Hippocampal formation (tissue), 2 donors: ENCODE data around the gene GNAZ.

Source experiments
- DNase-seq, 2 donors: peaks; one replicate each; lab custom pipeline; 2025; lab: John Stamatoyannopoulos, UW

GNAZ gene

GRCh38 chr22:23064381-23065068 lies 5.8 kb upstream of the GNAZ start:
- no peak for DNase-seq

- DNase-seq = no peak
Observed at GRCh38 chr22:23065069-23065451, 5.3 kb upstream of the GNAZ start.

DNA sequence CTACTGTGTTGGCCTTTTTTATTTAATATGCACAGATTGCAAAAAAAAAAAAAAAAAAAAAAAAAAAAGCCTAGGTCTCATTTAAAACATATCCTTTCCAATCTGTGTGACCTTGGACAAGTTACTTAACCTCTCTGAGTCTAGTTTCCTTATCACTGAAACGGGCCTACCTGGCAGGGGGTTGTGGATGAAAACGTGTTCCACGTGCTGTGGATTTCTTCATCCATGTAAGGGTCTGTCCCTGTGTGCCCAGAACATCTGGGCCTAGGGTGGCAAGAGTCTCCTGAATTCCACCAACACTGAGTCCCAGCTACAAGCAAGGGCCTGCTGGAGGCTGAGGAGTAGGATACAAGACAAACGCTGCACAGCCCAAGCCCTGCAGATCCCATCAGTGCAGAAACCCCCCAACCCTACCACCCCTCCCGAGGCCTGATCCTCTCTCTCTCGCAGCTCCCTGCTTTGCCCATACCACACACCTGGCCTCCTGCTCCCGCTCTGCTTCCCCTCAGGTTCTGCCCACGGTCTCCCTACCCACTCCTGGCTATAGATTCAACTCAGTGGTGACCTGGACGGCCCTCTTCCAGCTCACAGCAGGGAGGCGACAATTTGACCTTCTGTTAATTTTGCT lies 4.7 kb upstream of the GNAZ start:
- no peak for DNase-seq

GRCh38 chr22:23066200-23067022 lies 3.9 kb upstream of the GNAZ start:
- DNase-seq = no peak

- no peak for DNase-seq
Observed at GRCh38 chr22:23067023-23067650, 3.2 kb upstream of the GNAZ start.

DNA sequence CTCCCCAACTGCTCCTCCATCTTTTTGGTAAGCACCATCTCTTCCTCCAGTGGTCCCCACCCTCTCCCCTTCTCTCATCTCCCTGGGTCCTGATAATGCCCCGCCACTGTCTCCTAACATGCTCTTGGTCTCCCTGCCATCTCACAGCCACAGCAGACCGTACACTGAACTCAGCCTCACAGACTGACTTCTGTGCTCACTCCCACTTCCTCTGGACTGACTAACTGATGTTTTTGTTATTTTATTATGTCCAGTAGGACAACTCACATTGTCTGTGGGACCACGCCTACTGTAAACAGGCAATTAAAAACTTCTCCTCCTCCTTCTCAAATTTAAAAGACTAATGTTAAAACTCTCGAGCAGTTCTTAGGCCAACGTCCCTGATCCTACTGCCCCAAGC lies 2.6 kb upstream of the GNAZ start:
- DNase-seq = no peak

DNA sequence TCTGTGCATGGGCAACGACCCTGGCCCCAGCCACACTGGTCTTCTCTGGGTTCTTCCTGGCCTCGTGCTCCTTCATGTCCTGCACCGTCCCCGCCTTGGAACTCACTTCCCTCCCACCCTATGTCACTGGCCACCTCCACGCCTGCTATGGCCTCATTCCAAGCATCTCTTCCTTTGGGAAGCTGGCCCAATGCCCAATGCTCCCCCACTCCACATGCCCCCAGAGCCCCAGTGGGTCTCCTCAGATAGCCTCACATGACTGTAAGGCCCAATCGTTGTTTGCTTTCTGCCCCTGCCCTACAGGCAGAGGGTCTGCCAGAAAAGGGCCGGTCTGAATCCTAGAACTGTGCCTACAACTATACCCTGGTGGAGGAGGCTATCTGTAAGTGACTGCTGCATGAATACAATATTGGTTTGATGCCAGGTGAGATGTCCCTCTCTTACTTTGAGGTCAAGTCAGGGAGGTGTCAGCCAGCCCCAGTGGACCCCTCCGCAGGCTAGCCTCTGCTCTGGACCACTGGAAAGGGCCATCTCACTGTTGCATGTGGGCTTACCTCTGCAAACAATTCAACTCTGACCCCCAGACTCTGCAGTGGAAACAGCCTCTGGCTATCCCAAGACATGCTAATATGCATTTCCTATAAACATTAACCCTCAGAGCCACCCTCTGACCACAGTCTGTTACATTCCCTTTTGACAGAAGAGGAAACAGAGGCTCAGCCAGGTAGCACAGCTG lies 2.1 kb upstream of the GNAZ start:
- DNase-seq = no peak

DNA sequence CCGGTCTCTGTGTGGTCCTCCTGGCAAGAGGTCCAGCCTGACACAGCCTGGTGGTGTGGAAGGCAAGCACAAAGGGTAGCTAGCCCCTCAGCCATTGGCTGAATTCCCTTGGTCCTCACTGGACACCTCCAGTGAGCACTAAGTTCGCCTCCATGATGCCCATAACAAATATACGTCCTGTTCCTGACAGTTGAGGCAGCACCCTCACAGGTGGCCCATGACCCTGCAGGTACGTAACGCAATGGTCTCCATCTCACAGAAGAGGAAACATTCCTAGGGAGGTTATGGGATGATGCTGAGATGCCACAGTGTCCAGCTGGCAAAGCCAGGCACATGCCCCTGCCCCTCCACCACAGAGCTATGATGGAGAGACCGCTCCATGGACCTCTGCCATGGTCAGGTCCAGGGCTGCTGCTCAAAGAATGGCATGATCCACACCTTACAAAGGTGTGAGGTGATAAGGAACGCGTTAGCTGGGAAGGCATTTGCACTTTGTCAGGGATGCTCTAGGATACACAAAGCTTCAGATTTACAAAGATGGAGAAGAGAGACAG lies 1.4 kb upstream of the GNAZ start:
- no peak for DNase-seq

- DNase-seq = peak; percentile 89 to 91
Observed at GRCh38 chr22:23069502-23070357, 589 bp upstream of the GNAZ start.

DNA sequence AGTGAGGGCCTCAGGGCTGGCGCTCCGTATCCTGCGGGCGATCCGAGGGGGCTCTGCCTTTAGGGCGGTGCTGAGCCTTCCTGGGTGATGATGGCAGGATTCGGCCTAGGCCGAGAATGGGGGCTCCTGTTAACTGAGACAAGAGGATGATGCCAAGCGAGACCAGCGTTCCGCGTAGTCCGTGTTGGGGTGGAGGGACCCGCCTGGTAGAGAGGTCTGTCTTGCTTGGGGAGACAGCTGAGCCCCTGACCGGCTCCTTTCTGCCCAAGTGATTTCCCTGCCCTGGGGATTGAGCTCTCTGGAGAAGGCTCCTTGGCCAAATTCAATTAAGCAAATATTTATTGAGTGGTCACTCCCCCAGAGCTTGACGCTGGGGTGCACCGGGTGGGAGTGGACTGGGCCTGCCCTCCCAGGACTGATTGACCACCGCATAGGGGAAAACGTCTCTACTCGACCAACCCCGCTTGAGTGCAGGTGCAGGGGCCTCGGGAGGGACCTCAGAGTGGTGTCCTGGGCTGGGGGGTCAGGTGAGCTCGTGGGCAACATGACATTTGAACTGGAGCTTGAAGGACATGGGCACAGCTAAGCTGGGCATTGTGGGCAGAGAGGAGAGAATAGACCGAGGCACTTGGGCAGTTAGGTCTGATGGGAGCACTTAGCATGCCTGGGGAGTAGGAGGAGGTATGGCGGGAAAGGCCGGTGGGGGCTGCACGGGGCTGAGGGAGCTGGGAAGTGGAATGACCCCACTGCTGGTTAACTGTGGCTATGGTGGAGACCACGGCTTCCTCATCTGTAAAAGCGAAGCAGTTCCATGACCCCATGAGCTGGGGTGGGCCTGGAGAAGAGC lies 1.1 kb downstream of the GNAZ start:
- peak in 1 of 2 donors; percentile 43 for DNase-seq

DNA sequence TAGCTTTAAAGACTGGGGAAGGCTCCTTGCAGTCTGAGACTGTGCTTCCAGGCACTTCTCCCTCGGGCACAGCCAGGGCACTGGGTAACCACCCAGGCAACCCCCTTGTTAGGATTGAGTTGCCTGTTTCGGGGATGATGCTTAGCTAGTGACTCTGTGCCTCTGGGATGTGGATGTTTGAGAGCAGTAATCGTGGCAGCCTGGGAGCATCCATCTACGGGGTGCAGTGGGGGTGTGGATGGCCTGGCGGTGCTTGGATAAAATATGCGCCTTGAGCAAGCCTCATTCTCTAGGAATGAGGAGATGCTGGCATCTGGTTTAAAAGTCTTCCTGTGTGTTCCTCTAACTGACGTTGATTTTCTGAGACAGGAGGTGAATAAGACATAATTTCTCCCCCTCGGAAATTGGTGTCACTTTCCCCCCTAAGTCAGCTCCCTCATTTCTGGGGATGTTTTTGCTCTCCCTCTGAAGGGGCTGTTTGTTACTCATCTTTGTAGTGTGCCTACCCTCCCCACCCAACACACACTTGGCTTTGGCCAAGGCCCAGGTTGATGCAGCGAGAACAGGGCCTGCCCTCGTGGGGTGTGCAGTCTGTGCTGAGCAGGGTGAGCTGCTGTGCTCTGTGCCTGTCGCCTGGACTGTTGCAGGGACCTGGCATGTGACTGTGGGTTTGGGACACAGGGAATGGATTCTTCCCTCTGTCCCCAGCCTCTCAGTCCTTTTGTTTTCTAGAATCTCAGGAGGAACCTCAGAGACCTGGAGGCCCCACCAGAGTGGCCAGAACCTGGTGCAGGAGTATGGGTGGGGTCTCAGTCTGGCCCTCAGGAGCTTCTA lies 2.0 kb downstream of the GNAZ start:
- no peak for DNase-seq

GRCh38 chr22:23072911-23073491 lies 2.7 kb downstream of the GNAZ start:
- no peak for DNase-seq

GRCh38 chr22:23073526-23074229 lies 3.4 kb downstream of the GNAZ start:
- DNase-seq = no peak

DNA sequence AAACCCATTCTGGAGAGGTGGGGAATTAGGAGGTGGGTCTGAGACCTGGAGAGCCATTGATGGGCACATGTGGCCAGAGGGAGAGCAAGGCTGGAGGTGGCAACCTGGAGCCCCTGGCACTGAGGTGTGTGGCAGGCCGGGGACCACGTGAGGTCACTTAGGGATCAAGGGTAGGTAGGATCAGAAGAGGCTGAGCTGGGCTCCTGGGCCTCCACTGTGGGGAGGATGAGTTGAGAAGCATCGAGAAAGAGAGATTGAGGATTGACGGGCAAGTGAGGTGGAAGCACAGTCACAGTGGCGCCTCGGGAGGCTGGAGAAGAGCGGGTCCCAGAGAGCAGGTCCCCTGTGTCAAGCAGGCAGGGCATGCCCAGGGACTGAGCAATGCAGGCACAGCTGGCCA lies 4.1 kb downstream of the GNAZ start:
- no peak for DNase-seq

GRCh38 chr22:23075050-23075449 lies 4.7 kb downstream of the GNAZ start:
- no peak for DNase-seq

DNA sequence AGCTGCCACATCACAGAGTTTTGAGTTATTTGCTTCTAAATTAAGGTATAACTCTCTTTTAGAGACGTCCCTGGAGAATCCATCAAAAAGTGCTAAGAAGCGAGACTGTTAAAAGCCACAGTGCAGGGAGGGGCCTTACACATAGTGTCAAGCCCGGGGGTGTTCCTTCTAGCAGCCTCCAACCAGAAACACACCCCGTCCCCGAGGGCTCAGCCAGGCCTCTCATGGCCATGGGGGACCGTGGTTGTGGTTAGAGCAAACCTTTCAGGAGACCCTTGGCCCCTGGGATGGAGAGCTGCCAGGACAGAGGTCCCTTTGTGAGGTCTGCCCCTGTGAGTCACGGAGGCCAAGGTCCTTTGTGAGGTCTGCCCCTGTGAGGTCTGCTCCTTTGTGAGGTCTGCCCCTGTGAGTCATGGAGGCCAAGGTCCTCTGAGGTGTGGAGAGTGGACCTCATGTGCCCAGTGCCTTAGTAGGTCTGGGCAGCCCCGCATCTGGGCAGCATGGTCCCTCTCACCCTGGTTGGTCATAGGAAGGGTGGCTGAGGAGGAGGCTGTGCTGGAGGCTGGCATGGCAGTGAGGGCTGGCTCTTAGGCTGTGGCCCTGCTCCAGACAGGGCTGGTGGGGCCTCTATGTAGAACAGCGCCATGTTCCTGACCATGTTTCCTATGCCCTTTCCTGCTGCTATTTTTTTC lies 5.4 kb downstream of the GNAZ start:
- DNase-seq = no peak
